GM19463 (cell line): ENCODE measurements around the gene TTC13.

Source experiments
- ATAC-seq: cut with Tn5 transposase; IDR thresholded peaks from one replicate; pipeline ENCODE4 v1.9.1; 2021; ENCODE audit warnings: mild to moderate bottlenecking, moderate library complexity; ENCODE audit not compliant: unreplicated experiment

The TTC13 gene

DNA sequence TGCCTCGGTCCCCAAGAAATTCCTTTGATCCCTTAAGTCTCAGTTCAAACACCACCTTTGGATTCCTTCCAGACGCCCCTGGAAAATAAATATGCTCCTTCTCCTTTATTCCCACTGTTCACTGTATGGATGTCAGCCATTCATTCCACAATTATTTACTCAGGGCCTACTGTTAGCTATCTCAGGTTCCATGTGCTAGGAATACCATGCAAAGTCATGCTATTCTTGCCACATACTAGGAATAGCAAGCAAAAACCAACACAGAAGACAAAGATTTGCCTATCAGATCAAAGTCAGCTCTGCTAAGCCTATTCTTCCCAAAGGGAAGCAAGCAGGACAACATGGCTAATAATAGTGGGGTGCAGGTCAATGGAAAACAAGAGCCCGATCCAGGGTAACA is 29.8 kb downstream of the TTC13 start:
- ATAC-seq = no peak

DNA sequence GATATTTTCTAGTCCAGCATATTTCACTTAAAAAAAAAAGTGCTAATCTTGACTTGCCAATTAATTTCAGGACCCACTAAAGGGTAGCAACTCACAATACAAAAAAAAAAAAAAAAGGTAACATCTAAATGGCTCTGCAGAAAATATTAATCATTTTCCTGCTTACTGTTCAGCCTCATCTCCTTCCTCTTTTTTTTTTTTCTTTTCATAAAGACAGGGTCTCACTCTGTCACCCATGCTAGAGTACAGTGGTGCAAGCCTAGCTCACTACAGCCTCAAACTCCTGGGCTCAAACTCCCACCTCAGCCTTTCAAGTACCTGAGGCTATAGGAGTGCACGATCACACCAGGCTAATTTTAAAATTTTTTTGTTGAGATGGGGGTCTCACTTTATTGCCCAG is 30.4 kb downstream of the TTC13 start:
- ATAC-seq = no peak

DNA sequence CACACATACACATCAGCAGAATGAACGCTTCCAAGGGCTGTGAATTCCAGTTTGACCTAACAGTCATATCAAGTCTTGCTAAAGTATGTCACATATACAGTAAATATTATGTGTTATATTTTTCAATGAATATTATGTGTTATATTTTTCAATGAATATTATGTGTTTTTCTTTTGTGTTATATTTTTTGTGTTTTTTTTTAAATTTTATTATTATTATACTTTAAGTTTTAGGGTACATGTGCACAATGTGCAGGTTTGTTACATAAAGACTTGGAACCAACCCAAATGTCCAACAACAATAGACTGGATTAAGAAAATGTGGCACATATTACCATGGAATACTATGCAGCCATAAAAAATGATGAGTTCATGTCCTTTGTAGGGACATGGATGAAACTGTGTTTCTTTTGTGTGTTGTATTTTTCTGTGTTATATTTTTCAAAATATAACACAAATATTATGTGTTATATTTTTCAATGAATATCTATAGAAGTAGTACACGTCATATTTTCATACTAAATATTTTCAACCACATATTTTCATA is 35.5 kb downstream of the TTC13 start:
- ATAC-seq = no peak

DNA sequence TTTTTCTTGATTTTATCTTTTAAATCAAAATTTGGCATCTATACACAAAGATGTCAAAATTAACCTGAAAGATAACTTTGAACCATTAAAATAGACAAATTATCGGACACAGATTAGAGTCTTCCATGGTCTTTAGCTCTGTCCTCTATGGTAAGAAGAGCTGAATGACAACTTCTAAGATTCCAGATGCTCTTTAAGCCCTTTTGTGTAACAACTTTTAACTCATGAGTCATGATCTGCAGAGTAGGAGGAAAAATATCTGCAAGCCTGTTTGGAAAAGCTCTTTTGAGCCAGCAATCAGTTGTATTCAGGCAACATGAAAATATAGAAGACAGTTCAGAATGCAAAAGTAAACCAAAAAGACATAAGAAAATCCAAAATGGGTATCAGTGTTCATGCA is 37.8 kb downstream of the TTC13 start:
- no peak for ATAC-seq

DNA sequence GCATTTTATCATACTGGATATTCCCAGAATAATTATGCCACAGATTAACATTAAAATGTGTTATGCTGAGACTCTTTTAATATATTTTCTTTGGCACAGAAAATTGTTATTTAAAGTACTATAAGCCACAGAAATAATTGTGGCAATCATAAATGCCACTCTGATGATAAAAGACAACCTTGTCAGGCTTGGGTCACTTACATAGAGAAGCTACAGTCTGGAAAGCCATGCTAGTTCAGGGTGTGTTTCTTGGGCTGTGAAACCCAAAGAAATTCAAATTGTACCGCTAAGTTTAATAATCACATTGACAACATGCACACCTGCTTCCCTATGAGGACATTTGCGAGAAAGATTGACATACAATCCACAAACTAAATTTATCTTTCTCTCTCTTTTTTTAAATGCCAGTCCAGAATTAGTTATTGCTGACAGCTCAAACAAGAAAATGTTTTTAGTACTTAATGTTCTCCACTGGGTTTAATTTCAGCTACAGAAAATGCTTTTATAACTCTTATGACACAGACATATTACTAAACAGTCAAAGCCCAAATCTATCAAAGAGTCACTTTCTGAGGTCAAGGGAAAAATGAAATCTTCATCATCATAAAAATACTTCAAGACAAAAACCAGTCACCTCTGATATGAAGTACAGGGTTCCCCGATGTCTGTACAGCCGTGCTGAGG is 38.7 kb downstream of the TTC13 start:
- ATAC-seq = no peak

DNA sequence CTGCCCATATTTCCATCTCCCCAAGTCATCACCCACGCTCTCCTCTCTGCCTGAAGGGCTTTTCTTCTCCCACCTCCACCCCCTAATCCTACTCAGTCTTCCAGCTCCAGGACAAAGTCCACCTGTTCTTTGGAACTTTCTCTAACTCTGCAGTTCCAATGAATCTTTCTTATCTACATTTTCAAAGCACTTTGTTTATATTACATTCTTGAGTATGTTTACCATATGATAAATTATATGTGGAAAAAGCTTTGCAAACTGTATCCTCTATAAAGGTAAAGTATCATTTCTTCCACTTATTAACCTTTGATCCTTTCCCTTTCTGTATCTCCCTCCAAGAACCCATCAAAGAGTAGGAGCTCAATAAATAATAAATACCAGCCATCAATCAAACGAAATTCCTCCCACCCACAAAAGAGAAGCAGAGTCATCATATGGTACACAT is 39.7 kb downstream of the TTC13 start:
- ATAC-seq = no peak

DNA sequence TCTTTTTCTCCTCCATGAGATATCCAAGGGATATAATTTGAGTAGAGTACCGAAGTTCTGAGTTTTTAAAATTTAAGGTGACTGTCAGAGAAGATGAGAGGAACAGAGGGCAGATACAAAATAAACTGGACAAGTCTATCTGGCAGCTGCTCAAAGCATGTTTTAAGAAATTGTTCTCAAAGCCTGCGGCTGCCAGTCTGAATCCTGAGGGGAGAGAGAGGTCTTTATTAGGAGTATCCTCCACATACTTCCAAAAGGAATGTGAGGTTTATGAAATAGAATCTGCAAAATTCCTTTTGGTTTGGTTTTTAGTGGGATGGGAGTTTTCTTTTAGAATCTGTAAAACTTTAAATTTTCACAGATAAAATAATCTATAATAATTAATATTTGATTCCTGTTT is 41.3 kb downstream of the TTC13 start:
- no peak for ATAC-seq

DNA sequence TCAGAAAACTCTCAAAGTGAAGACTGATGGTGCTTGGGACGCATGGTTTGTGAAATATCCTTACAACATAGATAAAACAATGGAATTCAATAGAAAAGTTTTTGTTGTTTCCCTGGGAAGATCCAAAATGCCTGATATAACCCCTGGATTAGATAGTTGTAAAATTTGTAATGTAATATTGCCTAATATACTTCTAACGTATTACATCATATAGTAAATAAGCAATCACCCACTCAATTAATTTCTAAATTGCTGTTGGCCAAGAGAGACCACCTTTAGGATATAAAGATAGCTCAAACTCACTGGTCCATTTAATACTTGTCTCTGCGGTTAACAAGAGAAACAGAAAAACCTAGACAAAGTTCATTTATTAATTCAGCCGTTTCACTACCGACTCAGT is 42.2 kb downstream of the TTC13 start:
- no peak for ATAC-seq

DNA sequence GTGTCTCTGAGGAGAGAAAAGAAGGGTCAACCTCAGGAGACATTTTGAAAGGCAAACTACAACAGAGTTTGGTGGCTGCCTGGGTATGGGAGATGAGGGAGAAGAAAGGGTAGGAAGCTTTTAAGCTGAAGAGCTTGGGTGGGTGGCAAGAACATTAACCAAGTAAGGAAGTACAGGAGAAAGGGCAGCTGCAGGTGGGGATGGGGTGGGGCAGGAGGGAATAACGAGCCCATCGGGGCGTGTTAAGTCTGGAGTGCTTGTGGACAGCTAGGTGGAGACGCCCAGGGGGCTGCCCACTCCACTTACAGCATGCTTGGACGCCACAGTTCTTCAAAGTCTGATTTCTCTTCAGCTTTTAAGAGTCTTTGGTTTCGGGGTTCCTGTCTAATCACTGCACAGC is 42.8 kb downstream of the TTC13 start:
- ATAC-seq = no peak

DNA sequence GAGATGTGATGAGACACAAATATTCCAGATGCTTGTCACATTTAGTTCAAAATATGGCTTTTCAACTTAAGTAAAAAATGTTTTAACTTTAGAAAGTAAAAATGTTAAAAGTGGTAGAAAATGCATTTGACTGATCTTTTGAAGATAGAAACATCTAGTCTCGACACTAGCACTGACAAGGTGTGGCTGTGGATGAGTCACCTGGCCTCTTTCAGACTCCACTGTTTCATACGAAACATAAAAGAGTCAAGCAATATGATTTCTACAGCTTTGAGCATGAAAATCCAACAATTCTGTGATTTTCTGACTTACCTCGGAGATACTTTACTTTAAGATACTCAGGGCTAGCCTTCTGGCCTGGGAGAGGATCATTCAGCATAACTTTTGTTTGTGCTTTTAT is 47.7 kb downstream of the TTC13 start:
- ATAC-seq = no peak

DNA sequence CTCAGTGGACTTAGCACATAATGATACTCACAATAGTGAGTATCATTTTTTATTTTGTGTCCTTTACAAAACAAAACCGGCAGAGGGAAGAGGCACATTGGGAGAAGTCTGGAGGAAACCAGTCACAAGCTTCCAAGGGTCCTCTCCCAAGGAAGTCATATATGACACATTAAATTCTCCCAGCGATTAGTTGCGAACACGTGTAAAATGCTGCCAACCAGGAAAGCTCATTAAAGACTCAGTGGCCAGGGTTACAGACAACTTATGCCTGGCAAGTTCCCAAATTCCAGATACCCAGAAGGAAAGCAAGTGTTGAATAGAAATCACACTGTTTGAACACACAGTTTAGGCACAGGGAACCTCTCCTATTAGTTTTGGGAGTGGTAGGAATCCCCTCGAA is 52.5 kb downstream of the TTC13 start:
- no peak for ATAC-seq

DNA sequence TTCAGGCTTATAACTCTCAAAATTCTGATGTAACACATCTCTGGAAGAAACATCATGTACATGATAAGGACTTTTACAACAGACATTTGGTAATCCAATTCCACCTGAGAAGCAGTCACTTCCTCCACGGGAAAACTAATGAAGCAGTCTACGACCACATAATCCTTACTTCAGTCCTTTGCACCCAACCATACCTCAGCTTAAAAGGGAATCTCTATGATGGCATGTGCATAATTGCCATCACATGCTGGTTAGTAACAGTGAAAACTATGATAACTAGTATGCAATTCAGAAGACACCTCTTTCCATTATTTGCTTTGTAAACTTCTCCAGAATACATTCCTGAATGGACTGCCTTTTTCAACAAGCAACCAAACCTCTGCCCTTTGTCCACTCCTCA is 53.1 kb downstream of the TTC13 start:
- ATAC-seq = no peak

DNA sequence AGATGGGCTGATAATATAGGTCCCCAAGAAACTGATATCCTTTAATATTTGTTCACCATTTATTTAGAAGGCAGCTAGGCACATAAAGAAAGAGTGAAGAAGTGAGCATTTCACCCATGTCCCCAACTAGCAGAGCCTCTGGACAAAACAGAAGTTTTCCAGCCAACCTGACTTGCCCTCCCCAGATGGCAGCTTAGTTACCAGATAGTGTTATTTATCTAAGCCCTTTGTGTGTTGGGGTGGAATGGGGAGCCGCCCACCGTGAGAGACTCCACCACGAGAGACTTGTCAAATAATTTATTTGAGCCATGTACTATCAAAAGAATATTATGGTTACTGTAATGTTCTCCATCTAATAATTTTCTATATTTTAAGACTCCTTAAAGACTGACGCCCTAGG is 55.5 kb downstream of the TTC13 start:
- no peak for ATAC-seq

DNA sequence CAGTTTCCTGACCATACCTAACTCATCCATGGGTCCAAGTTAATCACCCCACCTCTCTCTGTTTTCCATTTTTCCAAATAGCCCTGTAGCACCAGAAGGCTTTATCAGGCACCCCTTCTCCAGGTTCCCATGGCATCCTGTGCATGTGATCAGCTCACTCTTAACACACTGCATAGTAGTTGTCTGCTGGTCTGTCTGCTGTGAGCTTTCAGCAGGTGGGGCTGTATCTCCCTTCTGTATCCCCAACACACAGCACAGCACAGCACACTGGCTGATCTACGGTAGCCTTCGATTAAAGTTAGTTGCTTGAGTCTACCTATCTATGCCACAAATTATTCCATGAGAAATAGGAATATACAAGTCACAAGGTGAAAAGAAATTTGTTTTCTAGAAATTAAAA is 56.0 kb downstream of the TTC13 start:
- no peak for ATAC-seq

DNA sequence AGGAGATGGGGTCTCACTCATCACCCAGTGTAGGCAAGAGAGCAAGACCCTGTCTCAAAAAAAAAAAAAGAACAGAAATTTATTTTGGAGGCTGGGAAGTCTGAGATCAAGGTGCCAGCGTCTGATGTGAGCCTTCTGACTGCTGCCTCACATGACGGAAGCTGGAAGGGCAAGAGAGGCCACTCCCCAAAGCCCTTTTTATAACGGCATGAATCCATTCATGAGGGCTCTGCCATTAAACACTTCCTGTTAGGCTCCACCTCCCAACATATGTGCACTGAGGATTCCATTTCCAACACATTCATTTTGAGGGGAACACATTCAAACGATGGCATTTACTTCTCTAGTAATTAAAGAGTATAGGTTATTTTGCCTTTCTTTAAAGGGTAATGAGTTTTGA is 59.5 kb downstream of the TTC13 start:
- no peak for ATAC-seq

DNA sequence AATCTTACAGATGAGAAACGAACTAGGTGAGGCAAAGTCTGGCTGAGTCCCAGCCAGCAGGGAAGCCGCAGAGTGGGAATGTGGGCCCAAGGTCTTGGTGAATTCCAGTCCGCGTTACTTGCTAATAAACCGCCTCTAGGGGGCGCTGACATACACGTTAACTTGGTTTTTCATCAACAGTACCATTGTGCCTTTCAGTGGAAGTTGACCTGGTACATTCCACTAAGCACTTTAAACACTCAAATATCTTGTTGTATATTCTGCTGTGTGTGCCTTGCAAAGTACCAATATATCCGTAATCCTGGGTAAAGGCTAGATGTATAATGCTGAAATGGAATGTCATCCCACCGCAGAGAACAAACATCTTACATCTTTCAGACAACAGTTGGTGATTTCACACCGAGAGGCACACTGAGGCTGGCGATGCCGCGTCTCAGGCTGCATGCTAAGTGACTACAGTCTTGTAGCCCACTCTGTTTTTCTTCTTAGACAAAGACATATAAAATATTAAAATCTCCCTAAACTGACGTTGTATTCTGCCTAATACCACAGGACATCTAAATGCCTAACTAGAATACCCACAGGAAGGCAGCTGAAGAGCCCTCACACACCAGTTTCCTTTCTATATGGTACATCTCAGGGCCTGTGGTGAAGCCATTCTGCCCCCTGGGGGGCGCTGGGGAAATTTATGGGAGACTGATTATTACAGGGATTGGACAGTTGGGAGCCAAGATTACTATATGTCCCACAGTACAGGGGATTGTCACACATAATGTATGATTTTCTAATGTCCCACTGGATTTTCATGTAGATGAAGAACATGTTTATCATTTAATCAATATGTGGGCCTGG is 61.2 kb downstream of the TTC13 start:
- peak; percentile 45 for ATAC-seq

DNA sequence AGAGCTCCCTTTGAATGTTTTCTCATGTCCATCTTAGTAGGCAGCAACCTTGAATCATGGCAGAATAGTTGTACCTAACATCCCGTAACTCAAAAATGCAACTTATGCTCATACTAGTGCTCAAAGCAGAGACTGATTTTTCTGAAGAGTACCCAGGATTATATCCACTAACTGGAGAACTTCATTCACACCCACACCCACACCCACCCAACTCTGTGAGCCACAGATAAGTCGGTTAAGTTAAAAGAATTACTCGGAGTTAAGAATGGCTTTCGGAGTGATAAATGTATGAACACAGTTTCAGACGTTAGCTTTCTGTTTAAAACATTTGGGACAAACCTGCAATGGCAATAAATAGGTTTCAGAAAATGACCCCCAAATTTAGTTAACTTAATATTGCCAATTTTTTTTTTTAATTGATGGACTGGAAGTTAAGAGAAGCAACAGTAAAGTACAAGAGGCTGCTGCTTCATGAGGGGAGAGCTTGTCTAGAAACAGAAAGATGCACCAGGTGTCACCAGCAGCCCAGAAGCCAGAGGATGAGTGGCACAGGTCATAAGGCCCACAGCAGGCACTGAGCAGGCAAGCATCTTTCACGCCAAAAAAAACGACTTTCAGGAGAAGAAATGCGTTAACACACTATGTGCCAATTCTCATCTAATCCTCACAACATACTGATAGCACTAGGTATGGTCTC is 61.9 kb downstream of the TTC13 start:
- ATAC-seq = no peak

DNA sequence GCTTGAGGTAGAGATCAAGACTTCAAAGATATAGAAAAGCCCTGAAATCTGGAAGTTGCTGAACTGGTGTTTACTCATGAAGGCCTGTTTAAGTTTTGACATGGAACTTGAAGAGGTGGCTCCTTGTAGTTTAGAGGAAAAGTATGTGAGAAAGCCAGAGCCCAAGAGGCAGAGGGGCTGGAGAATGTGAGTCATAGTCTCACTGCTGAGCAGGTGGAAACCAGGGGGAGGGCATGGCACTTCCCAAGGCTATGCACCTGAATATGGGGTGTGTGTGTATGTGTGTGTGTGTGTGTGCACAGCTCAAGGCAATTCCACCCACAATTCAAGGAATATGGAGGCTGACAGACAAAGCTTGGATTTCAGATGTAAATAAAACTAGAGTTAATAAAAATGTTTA is 63.6 kb downstream of the TTC13 start:
- ATAC-seq = no peak

DNA sequence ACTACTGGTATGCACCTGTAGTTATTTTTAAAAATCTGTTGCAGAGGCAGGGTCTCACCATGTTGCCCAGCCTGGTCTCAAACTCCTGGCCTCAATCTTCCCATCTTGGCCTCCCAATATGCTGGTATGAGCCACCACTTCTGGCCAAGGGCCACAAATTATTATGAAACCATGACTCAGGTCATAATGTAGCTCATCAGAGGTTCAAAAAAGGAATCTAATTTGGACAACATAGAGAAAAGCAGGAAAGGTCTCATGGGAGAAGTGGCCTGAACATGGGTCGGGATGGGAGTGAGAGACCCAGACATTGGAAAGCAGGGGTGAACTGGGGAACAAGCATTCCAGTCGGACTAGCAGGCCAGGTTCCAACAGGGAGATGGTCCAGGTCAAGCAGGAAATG is 65.2 kb downstream of the TTC13 start:
- no peak for ATAC-seq

DNA sequence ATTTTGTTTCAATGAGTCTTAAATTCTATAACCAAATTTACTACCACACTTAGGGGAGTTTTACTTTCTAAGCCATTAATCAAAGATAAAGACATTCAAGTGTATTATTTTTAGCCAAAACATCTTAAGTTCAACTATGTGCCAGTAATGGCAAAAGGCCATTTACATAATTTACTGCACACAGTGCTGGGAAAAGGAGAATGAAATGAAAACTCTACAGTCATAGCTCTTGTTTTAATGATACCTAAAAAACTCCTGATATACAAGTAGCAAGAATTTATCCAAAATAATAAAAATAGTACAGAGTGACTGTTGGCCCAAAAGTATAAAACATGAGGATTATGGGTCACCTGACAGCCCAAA is 67.9 kb downstream of the TTC13 start:
- no peak for ATAC-seq

DNA sequence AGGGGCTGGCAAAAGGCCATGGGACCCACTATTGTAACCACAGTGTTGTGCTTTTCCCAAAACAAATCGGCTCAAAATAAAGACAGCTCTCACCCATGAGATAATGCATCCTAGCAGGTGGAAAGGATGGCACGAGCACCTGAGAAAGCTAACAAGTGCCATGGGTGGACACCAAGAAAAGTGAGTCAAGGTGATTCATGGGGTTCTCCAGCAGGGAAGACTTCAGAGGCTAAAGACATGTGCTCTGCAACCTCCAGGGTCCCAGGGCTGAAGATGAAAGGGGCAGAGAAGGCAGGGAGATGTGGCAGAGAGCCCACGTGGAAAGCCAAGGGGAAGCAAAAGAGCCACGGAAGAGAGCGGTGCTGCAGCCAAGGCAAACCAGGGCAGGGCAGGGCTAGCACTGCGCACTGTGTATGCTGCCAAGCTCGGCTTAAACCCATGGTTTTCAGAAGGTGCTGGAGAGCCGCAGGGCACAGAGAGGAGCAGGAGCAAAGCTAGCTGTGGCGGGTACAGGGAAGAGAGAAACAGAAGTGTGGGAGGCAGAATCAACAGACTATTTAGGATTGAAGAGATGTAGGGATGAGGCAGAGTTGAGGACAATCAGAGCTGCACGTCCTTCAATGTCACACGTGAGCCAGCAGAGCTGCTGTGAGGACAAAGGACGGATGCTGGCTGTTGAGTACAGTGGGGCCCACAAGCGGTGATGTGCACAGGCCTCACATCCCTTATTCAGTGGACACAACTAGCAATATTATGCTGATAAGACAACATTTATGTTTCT is 68.5 kb downstream of the TTC13 start:
- ATAC-seq = no peak
